ENCODE results near the gene MICU1. TPM values are rescaled to one million over a fixed set of nuclear protein-coding genes. Genes with fewer than 3 reads are reported as not detected.
"Not testable (repeated sequence)": the region's sequence is repeated elsewhere in the genome, so short reads cannot be mapped to it uniquely, and the experiment has no call there.

MICU1 gene
- total and polyA plus RNA-seq, 2 of the 13 experiments (the other 11 are each of a cell fraction or from before 2014, with no cell fraction given): 32.5 to 56.1 TPM

- TF ChIP-seq ZNF639 (CRISPR knock-in tag; conservative IDR thresholded peaks at IDR 0.05) (no peak), MNT (IDR thresholded peaks at IDR 0.05) (no peak)
Measured at GRCh38 chr10:72445851-72446250, 180.0 kb downstream of the MICU1 start (continued).

GRCh38 chr10:72442969-72443368, 182.9 kb downstream of the MICU1 start:
- not testable (repeated sequence) for BruUV-seq (replicated peaks)

GRCh38 chr10:72435570-72435969, 190.3 kb downstream of the MICU1 start:
- 95% methylated on average over 12 of the region's 12 CpGs for WGBS (ENCODE audit: low lambda C conversion rate)
- Histone ChIP-seq H3K27me3 (ENCODE audit: control insufficient read depth in 1 of 2, insufficient read depth in 2 of 2, low read length in 2 of 2) (no peaks in the 10 kb centered on the region), H3K79me2 (ENCODE audit: insufficient read depth, low read length) (no peaks in the 10 kb centered on the region), H4K20me1 (ENCODE audit: insufficient read depth, low read length) (no peaks in the 10 kb centered on the region), H3K4me3 (replicated peaks in 1 of 3; ENCODE audit: insufficient read depth in 1 of 3, low read depth in 2 of 3, low read length in 3 of 3) (no peak overlapping the region), H3K4me2 (ENCODE audit: low read depth, low read length) (no peak overlapping the region), H3K9me3 (ENCODE audit: low read length) (no peaks in the 10 kb centered on the region), H3K9ac (ENCODE audit: insufficient read depth, low read depth, low read length) (no peak overlapping the region), H3K36me3 (replicated peaks in 1 of 2; ENCODE audit: control insufficient read depth in 1 of 2, insufficient read depth in 2 of 2, low read length in 2 of 2) (0 out of 5 replicates have a peak, but pooled peaks cover 0 to 2% of the 10 kb centered on the region in 2 experiments), H3K4me1 (ENCODE audit: insufficient read depth, low read length) (no peaks in the 10 kb centered on the region), H3K27ac (ENCODE audit: extremely low read length, insufficient read depth, low read length) (no peak overlapping the region), H2AFZ (ENCODE audit: low read length) (no peak overlapping the region)
- DNase-seq (ENCODE audit: low spot score) (no peak), ATAC-seq (no peak), FAIRE-seq (no peak)
- BruUV-seq (replicated peaks): no TSS peak
- intact Hi-C loops (cut with micrococcal nuclease; ENCODE audit: unreplicated experiment) (no loop called here), in situ Hi-C loops (cut with HindIII; ENCODE audit: extremely low pct_ligation_motif_present, low pct_unique_long_range_greater_than_20kb) (no loop called here)
- POLR2A ChIA-PET: no interaction called here
- CTCF ChIA-PET (ENCODE audit: low intra/inter-chr PET ratio, low total read pairs): no interaction called here
- TF ChIP-seq PTBP1 (IDR thresholded peaks at IDR 0.05; ENCODE audit: low read depth, low read length, poor library complexity, severe bottlenecking) (no peak), ZFP37 (CRISPR knock-in tag; IDR thresholded peaks at IDR 0.05; ENCODE audit: borderline replicate concordance) (no peak), MBD4 (IDR thresholded peaks at IDR 0.05; ENCODE audit: borderline replicate concordance, low read length) (no peak), ZNF850 (CRISPR knock-in tag; conservative IDR thresholded peaks at IDR 0.05) (no peak), CHCHD3 (CRISPR knock-in tag; IDR thresholded peaks at IDR 0.05) (no peak), KDM5B (CRISPR knock-in tag; IDR thresholded peaks at IDR 0.05; ENCODE audit: borderline replicate concordance) (no peak), ZNF556 (CRISPR knock-in tag; IDR thresholded peaks at IDR 0.05; ENCODE audit: borderline replicate concordance) (no peak), FOXP1 (IDR thresholded peaks at IDR 0.05) (no peak), FOXP1 (CRISPR knock-in tag; IDR thresholded peaks at IDR 0.05) (no peak), CENPX (CRISPR knock-in tag; IDR thresholded peaks at IDR 0.05) (no peak), ZMYM3 (CRISPR knock-in tag; IDR thresholded peaks at IDR 0.05) (no peak), NCOA5 (CRISPR knock-in tag; IDR thresholded peaks at IDR 0.05) (no peak), ZNF547 (CRISPR knock-in tag; IDR thresholded peaks at IDR 0.05) (no peak), ZNF713 (CRISPR knock-in tag; IDR thresholded peaks at IDR 0.05) (no peak), ZIK1 (CRISPR knock-in tag; IDR thresholded peaks at IDR 0.05; ENCODE audit: borderline replicate concordance, low read depth) (no peak)

More at GRCh38 chr10:72442969-72443368, 182.9 kb downstream of the MICU1 start:
- in situ Hi-C loops (cut with HindIII; ENCODE audit: extremely low pct_ligation_motif_present, low pct_unique_long_range_greater_than_20kb); DNase-seq (ENCODE audit: low spot score); intact Hi-C loops (cut with micrococcal nuclease; ENCODE audit: unreplicated experiment); H4K20me1 ChIP-seq (ENCODE audit: insufficient read depth, low read length); H3K9me3 ChIP-seq (ENCODE audit: low read length); H3K4me3 ChIP-seq (replicated peaks in 1 of 3; ENCODE audit: insufficient read depth in 1 of 3, low read depth in 2 of 3, low read length in 3 of 3); ATAC-seq; H3K27me3 ChIP-seq (ENCODE audit: control insufficient read depth in 1 of 2, insufficient read depth in 2 of 2, low read length in 2 of 2); CTCF ChIA-PET (ENCODE audit: low intra/inter-chr PET ratio, low total read pairs); POLR2A ChIA-PET; H3K4me1 ChIP-seq (ENCODE audit: insufficient read depth, low read length); H2AFZ ChIP-seq (ENCODE audit: low read length); H3K4me2 ChIP-seq (ENCODE audit: low read depth, low read length); H3K79me2 ChIP-seq (ENCODE audit: insufficient read depth, low read length); H3K9ac ChIP-seq (ENCODE audit: insufficient read depth, low read depth, low read length); H3K27ac ChIP-seq (ENCODE audit: extremely low read length, insufficient read depth, low read length); FAIRE-seq: not testable (repeated sequence)
- H3K36me3 ChIP-seq (replicated peaks in 1 of 2; ENCODE audit: control insufficient read depth in 1 of 2, insufficient read depth in 2 of 2, low read length in 2 of 2): peaks cover 2 to 10% of the 10 kb centered on the region in 2 experiments; a peak in 2 of 5 replicates
- WGBS (ENCODE audit: low lambda C conversion rate): 93% methylated on average over 2 of the region's 3 CpGs

All from HepG2 (cell line).